ENCODE data around the gene OR6B3. TPM values are rescaled to one million over a fixed set of nuclear protein-coding genes. Genes with fewer than 3 reads are reported as not detected.

OR6B3 gene
- total and polyA plus RNA-seq, 4 donors = not detected

DNA sequence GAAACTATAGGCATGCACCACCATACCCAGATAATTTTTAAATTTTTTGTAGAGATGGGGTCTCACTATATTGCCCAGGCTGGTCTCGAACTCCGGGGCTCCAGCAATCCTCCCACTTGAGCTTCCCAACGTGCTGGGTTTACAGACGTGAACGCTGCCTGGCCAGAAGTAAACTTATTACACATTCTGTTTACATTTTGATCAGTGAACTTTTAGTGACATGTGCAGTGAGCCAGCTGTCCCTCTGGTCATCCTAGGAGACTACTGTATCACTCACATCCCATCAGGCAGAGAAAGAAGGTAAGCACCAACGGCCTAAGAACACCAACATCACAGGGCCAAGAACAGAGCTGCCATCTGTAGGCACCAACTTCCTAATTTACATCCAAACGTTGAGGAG is 50.3 kb downstream of the OR6B3 start:
- 60% methylated on average over 7 of the region's 7 CpGs for WGBS
- Histone ChIP-seq H3K27me3 (ENCODE audit: control insufficient read depth in 4 of 4, insufficient read depth in 4 of 4, low read length in 3 of 4) (no peaks in the 10 kb centered on the region), H3K4me3 (ENCODE audit: low read depth in 1 of 3, low read length in 3 of 3) (no peak overlapping the region), H3K36me3 (ENCODE audit: control insufficient read depth in 4 of 4, insufficient read depth in 3 of 4, low read depth in 1 of 4, low read length in 3 of 4) (peaks cover 13 to 83% (median 46%) of the 10 kb centered on the region in 4 donors), H3K4me1 (ENCODE audit: control insufficient read depth in 4 of 4, insufficient read depth in 4 of 4, low read length in 3 of 4) (no peaks in the 10 kb centered on the region), H3K27ac (ENCODE audit: low read depth in 1 of 2, low read length in 2 of 2) (no peak overlapping the region), H3K9me3 (ENCODE audit: control insufficient read depth in 4 of 4, low read length in 3 of 4) (no peaks in the 10 kb centered on the region), H3K9ac (ENCODE audit: low read depth in 1 of 2, low read length in 2 of 2) (no peak overlapping the region)
- TF ChIP-seq, protein P1, sequence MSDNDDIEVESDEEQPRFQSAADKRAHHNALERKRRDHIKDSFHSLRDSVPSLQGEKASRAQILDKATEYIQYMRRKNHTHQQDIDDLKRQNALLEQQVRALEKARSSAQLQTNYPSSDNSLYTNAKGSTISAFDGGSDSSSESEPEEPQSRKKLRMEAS (IDR thresholded peaks at IDR 0.05) = no peak
- TF ChIP-seq YY1 (IDR thresholded peaks at IDR 0.05) (no peak), TAF1 (conservative IDR thresholded peaks at IDR 0.05) (no peak), HNF4G (IDR thresholded peaks at IDR 0.05) (no peak)
- TF ChIP-seq, protein P2, sequence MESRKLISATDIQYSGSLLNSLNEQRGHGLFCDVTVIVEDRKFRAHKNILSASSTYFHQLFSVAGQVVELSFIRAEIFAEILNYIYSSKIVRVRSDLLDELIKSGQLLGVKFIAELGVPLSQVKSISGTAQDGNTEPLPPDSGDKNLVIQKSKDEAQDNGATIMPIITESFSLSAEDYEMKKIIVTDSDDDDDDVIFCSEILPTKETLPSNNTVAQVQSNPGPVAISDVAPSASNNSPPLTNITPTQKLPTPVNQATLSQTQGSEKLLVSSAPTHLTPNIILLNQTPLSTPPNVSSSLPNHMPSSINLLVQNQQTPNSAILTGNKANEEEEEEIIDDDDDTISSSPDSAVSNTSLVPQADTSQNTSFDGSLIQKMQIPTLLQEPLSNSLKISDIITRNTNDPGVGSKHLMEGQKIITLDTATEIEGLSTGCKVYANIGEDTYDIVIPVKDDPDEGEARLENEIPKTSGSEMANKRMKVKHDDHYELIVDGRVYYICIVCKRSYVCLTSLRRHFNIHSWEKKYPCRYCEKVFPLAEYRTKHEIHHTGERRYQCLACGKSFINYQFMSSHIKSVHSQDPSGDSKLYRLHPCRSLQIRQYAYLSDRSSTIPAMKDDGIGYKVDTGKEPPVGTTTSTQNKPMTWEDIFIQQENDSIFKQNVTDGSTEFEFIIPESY (IDR thresholded peaks at IDR 0.05) = no peak
- TF ChIP-seq, protein P3, sequence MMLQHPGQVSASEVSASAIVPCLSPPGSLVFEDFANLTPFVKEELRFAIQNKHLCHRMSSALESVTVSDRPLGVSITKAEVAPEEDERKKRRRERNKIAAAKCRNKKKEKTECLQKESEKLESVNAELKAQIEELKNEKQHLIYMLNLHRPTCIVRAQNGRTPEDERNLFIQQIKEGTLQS (IDR thresholded peaks at IDR 0.05) = no peak
- no peak for DNase-seq (ENCODE audit: low spot score)

DNA sequence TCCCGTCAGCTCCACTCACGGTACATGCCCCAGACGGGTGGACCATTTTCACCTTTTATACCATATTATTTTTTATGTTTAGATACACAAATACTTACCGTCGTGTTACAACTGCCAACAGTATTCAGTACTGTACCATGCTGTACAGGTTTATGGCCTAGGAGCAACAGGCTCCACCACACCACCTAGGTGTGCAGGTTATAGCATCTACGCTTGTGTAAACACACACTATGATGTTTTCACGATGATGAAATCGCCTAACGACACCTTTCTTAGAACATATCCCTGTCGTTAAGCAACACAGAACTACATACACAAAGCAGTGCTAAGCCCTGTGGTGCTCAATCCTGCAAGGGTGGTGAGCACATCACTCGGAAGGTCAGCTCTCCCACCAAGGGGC is 52.6 kb downstream of the OR6B3 start:
- WGBS = 84% methylated on average over 11 of the region's 11 CpGs
- Histone ChIP-seq H3K27me3 (ENCODE audit: control insufficient read depth in 4 of 4, insufficient read depth in 4 of 4, low read length in 3 of 4) (no peaks in the 10 kb centered on the region), H3K36me3 (ENCODE audit: control insufficient read depth in 4 of 4, insufficient read depth in 3 of 4, low read depth in 1 of 4, low read length in 3 of 4) (peaks cover 8 to 67% (median 29%) of the 10 kb centered on the region in 4 donors), H3K9ac (ENCODE audit: low read depth in 1 of 2, low read length in 2 of 2) (no peak overlapping the region), H3K4me3 (ENCODE audit: low read depth in 1 of 3, low read length in 3 of 3) (no peak overlapping the region), H3K27ac (ENCODE audit: low read depth in 1 of 2, low read length in 2 of 2) (no peak overlapping the region), H3K4me1 (ENCODE audit: control insufficient read depth in 4 of 4, insufficient read depth in 4 of 4, low read length in 3 of 4) (no peaks in the 10 kb centered on the region), H3K9me3 (ENCODE audit: control insufficient read depth in 4 of 4, low read length in 3 of 4) (no peaks in the 10 kb centered on the region)
- DNase-seq (ENCODE audit: low spot score) = no peak
- TF ChIP-seq RXRA (IDR thresholded peaks at IDR 0.05) = no peak
- no peak for TF ChIP-seq HNF4G (IDR thresholded peaks at IDR 0.05)
- TF ChIP-seq, protein P3 (IDR thresholded peaks at IDR 0.05) = no peak
- no peak for TF ChIP-seq TAF1 (conservative IDR thresholded peaks at IDR 0.05)
- TF ChIP-seq, protein P4, sequence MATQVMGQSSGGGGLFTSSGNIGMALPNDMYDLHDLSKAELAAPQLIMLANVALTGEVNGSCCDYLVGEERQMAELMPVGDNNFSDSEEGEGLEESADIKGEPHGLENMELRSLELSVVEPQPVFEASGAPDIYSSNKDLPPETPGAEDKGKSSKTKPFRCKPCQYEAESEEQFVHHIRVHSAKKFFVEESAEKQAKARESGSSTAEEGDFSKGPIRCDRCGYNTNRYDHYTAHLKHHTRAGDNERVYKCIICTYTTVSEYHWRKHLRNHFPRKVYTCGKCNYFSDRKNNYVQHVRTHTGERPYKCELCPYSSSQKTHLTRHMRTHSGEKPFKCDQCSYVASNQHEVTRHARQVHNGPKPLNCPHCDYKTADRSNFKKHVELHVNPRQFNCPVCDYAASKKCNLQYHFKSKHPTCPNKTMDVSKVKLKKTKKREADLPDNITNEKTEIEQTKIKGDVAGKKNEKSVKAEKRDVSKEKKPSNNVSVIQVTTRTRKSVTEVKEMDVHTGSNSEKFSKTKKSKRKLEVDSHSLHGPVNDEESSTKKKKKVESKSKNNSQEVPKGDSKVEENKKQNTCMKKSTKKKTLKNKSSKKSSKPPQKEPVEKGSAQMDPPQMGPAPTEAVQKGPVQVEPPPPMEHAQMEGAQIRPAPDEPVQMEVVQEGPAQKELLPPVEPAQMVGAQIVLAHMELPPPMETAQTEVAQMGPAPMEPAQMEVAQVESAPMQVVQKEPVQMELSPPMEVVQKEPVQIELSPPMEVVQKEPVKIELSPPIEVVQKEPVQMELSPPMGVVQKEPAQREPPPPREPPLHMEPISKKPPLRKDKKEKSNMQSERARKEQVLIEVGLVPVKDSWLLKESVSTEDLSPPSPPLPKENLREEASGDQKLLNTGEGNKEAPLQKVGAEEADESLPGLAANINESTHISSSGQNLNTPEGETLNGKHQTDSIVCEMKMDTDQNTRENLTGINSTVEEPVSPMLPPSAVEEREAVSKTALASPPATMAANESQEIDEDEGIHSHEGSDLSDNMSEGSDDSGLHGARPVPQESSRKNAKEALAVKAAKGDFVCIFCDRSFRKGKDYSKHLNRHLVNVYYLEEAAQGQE (IDR thresholded peaks at IDR 0.05) = no peak
- no peak for TF ChIP-seq YY1 (IDR thresholded peaks at IDR 0.05)
- TF ChIP-seq HNF4A (conservative IDR thresholded peaks at IDR 0.05) = no peak
- TF ChIP-seq, protein P1 (IDR thresholded peaks at IDR 0.05) = no peak
- TF ChIP-seq NR2F2 (IDR thresholded peaks at IDR 0.05) = no peak
- TF ChIP-seq FOXA1 (IDR thresholded peaks at IDR 0.05) = no peak
- TF ChIP-seq, protein P2 (IDR thresholded peaks at IDR 0.05) = no peak
- TF ChIP-seq RAD21 (IDR thresholded peaks at IDR 0.05) = no peak
- TF ChIP-seq SP1 (IDR thresholded peaks at IDR 0.05) = no peak
- no peak for TF ChIP-seq FOXA2 (IDR thresholded peaks at IDR 0.05)
- TF ChIP-seq JUND (IDR thresholded peaks at IDR 0.05) = no peak
- no peak for TF ChIP-seq GABPA (IDR thresholded peaks at IDR 0.05 in 1 of 2, conservative IDR thresholded peaks at IDR 0.05 in 1 of 2)
- TF ChIP-seq EGR1 (IDR thresholded peaks at IDR 0.05; ENCODE audit: low read depth in 2 of 2) = no peak
